Heart left ventricle (tissue), 16 donors: ENCODE data around the gene CD300C. TPM values are rescaled to one million over a fixed set of nuclear protein-coding genes. Genes with fewer than 3 reads are reported as not detected.
A peak's percentile ranks its signal among the peaks of the same experiment; 100 is the strongest.

ENCODE experiments used
- ATAC-seq, 4 donors: fragments of 200-7000 bp; cut with Tn5 transposase; one replicate each; pipeline ENCODE4 v1.9.1; 2020 to 2022; ENCODE audit warnings: moderate library complexity in 4 of 4, mild to moderate bottlenecking in 3 of 4, moderate number of reproducible peaks in 1 of 4
- DNase-seq, 5 donors: peaks; one replicate each; pipeline ENCODE4 v3.0.0-alpha.2; 2020
- H3K27ac ChIP-seq, 12 donors: fragments of 200-600 bp; sonication (generic) in 4 of 12; one replicate each; pipeline versions ENCODE4 v1.5.0 to v1.8.0; 2016 to 2022; ENCODE audit warnings: mild to moderate bottlenecking in 2 of 12
- H3K27me3 ChIP-seq, 9 donors: fragments of 200-600 bp; sonication (generic) in 2 of 9; one replicate each; pipeline versions ENCODE4 v1.5.1 to v1.8.0; 2016 to 2022; ENCODE audit warnings: mild to moderate bottlenecking in 3 of 9
- H3K36me3 ChIP-seq, 9 donors: fragments of 200-600 bp; sonication (generic) in 2 of 9; one replicate each; pipeline versions ENCODE4 v1.5.0 to v1.8.0; 2018 to 2022; ENCODE audit warnings: mild to moderate bottlenecking in 2 of 9
- H3K4me1 ChIP-seq, 12 donors: fragments of 200-600 bp; sonication (generic) in 4 of 12; one replicate each; pipeline versions ENCODE4 v1.5.0 to v1.8.0; 2016 to 2022; ENCODE audit warnings: mild to moderate bottlenecking in 3 of 12
- H3K4me3 ChIP-seq, 12 donors: fragments of 200-600 bp; sonication (generic) in 4 of 12; one replicate each; pipeline versions ENCODE4 v1.5.0 to v1.8.0; 2017 to 2022; ENCODE audit warnings: mild to moderate bottlenecking in 9 of 12, moderate library complexity in 4 of 12
- H3K9me3 ChIP-seq, 12 donors: fragments of 200-600 bp; sonication (generic) in 4 of 12; one replicate each; pipeline versions ENCODE4 v1.5.0 to v1.8.0; 2016 to 2022; ENCODE audit warnings: mild to moderate bottlenecking in 1 of 12
- CTCF ChIP-seq, 12 donors: fragments of 200-600 bp; sonication (generic) in 4 of 12; IDR thresholded peaks; one replicate each; pipeline versions ENCODE4 v1.5.0 to v1.8.0; 2018 to 2022; ENCODE audit warnings: antibody characterized with exemption in 12 of 12, mild to moderate bottlenecking in 5 of 12
- POLR2A ChIP-seq, 2 donors: fragments of 450-650 bp; IDR thresholded peaks; one replicate each; pipeline ENCODE4 v1.6.1; 2017; ENCODE audit warnings: antibody characterized with exemption in 2 of 2, mild to moderate bottlenecking in 2 of 2, moderate library complexity in 2 of 2
- WGBS, 4 donors: extraction: QIAGEN DNeasy Blood & Tissue Kit in 2 of 4; methylation state at CpG; one replicate each; pipeline versions ENCODE4 v1.1.5 to v1.1.7; 2013 to 2018; 5-methylcytosine and 5-hydroxymethylcytosine counted together
- intact Hi-C, 10 donors: fragments of 100-400 bp; cut with DNase I; formaldehyde crosslinking; loops; one replicate each; pipeline versions ENCODE4 v1.11.1 to v1.14.2; 2022
- polyA plus RNA-seq, 2 donors: library from polyadenylated mRNA; stranded (reverse); fragments of 200-250 nt; gene quantifications; one replicate each; pipeline ENCODE4 v1.2.3, GENCODE V29; 2013
- total RNA-seq, 9 donors: library from RNA; depleted of rRNA in 2 of 9; stranded (reverse); fragments of >200 nt in 2 of 9; fragmentation: NEBNext Ultra II Directional in 3 of 9; extraction: Animal tissue kit (Norgen Biotek cat#: 25700) in 3 of 9; gene quantifications; one replicate each; pipeline versions ENCODE4 v1.1.0 to v1.2.4, GENCODE V29; 2016 to 2023
- donor health status: ischemic (EF 13 %, LVEDD 7.1; RV severe dilation, severe dysfunction).
- donor health status: healthy with polysubstance abuse.
- donor health status: DM: no; HTN: yes; CAD: no.
- donor health status: DM: no; HTN: no; CAD: no.
- donor health status: ischemic (EF 25% LVEDD 6.9; RV normal size, moderate dysfunction).
- donor health status: ischemic (EF 25% LVEDD 5.7; RV mildly dilated, moderate dysfunction).
- donor health status: healthy.
- donor health status: DM: yes; HTN: yes; CAD: no.
- donor health status: ischemic (EF 35%, LVEDD 5.7; RV mildly dilated, moderate dysfunction).
- donor health status: nonischemic (EF 11% LVEDD 7.7; RV severe dilation, severe dysfunction).
- donor health status: DM: yes; HTN: yes; CAD: no.
- donor health status: PGD.
- donor health status: ischemic (EF 29% LVEDD 5.4; RV normal size, mild dysfunction).
- donor health status: nonischemic (EF 23%, LVEDD 6.1; RV moderate dilation, normal function).

The CD300C gene
- total and polyA plus RNA-seq, 11 donors: 0.11 to 5.0 (median 0.61) TPM; not detected in 3

GRCh38 chr17:74528491-74529199 is 17.3 kb downstream of the CD300C start:
- intact Hi-C loops: no loop called here
- Histone ChIP-seq H3K27ac (peak overlapping the region in 1 of 12 donors; percentile 71), H3K9me3 (no peaks in the 10 kb centered on the region), H3K4me1 (peaks cover 0 to 32% (median 0%) of the 10 kb centered on the region in 12 donors), H3K4me3 (no peak overlapping the region), H3K27me3 (peaks cover 0 to 7% (median 0%) of the 10 kb centered on the region in 9 donors), H3K36me3 (no peaks in the 10 kb centered on the region)
- ATAC-seq (peak; percentile 12 to 72 (median 58)), DNase-seq (peak in 2 of 5 donors; percentile 28 to 43)
- TF ChIP-seq POLR2A (IDR thresholded peaks at IDR 0.05): no peak
- no peak for TF ChIP-seq CTCF (IDR thresholded peaks at IDR 0.05)
- WGBS, 4 donors: 78 to 81% (median 78%) methylated on average over 8 of the region's 8 CpGs

GRCh38 chr17:74527756-74528155 is 18.2 kb downstream of the CD300C start:
- Histone ChIP-seq H3K27me3 (peaks cover 0 to 7% (median 0%) of the 10 kb centered on the region in 9 donors), H3K4me1 (peaks cover 0 to 32% (median 0%) of the 10 kb centered on the region in 12 donors), H3K36me3 (no peaks in the 10 kb centered on the region), H3K4me3 (no peak overlapping the region), H3K27ac (peak overlapping the region in 1 of 12 donors; percentile 71), H3K9me3 (peaks cover 0 to 7% (median 0%) of the 10 kb centered on the region in 12 donors)
- WGBS, 4 donors: 81 to 89% (median 88%) methylated on average over 7 to 8 of the region's 8 CpGs
- ATAC-seq: no peak
- intact Hi-C loops: no loop called here
- no peak for TF ChIP-seq POLR2A (IDR thresholded peaks at IDR 0.05)
- TF ChIP-seq CTCF (IDR thresholded peaks at IDR 0.05): no peak
- no peak for DNase-seq

GRCh38 chr17:74527081-74527480 is 18.8 kb downstream of the CD300C start:
- Histone ChIP-seq H3K4me1 (peaks cover 0 to 38% (median 0%) of the 10 kb centered on the region in 12 donors), H3K4me3 (no peak overlapping the region), H3K27me3 (peaks cover 0 to 6% (median 0%) of the 10 kb centered on the region in 9 donors), H3K9me3 (peaks cover 0 to 7% (median 0%) of the 10 kb centered on the region in 12 donors), H3K36me3 (no peaks in the 10 kb centered on the region), H3K27ac (peak overlapping the region in 1 of 12 donors; percentile 71)
- DNase-seq (peak in 1 of 5 donors; percentile 1), ATAC-seq (no peak)
- intact Hi-C loops: no loop called here
- no peak for TF ChIP-seq CTCF (IDR thresholded peaks at IDR 0.05)
- TF ChIP-seq POLR2A (IDR thresholded peaks at IDR 0.05): no peak
- WGBS, 4 donors: 82 to 88% (median 86%) methylated on average over 5 of the region's 5 CpGs

GRCh38 chr17:74526681-74527080 is 19.2 kb downstream of the CD300C start:
- H3K9me3 ChIP-seq: peaks cover 0 to 7% (median 0%) of the 10 kb centered on the region in 12 donors
- DNase-seq: no peak
- H3K27me3 ChIP-seq: peaks cover 0 to 2% (median 0%) of the 10 kb centered on the region in 9 donors
- peaks cover 0 to 40% (median 0%) of the 10 kb centered on the region in 12 donors for H3K4me1 ChIP-seq
- no peak overlapping the region for H3K27ac ChIP-seq
- H3K36me3 ChIP-seq: no peaks in the 10 kb centered on the region
- TF ChIP-seq CTCF (IDR thresholded peaks at IDR 0.05) (no peak), POLR2A (IDR thresholded peaks at IDR 0.05) (no peak)
- intact Hi-C loops: no loop called here
- ATAC-seq: no peak
- WGBS, 4 donors: 58 to 69% (median 65%) methylated on average over 3 of the region's 3 CpGs
- no peak overlapping the region for H3K4me3 ChIP-seq
